Measurements from ENCODE around the gene RPS24.
"Not testable (repeated sequence)": the region's sequence is repeated elsewhere in the genome, so short reads cannot be mapped to it uniquely, and the experiment has no call there.

RPS24 gene

DNA sequence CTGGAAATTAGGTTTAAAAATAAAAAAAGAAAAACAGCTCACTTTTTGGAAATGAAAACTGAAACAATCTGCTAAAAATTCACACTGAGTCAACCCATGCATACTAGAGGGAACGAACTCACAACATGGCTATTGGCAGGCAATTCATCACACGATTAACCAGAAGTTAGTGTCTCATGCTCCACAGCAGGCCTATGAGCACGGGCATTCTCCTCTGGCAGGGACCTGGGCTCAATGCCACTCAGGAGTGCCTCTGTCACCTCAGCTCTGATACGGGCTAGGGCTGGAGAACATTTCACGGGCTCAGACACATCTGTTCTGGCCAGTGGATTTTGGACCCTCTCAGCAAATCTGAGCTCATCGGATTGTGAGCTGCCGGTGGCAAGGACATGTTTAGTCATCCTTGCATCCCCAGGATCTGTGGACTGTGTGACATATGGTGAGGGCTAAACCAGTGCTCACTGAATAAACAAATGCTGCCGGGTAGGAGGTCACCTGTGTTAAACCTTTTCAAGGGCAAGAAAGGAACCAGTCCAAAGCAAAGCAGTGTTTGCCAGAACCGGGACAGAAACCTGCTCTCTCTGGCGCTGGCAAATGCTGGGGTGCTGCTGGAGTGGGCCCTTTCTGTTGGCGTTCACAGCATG lies 44.5 kb upstream of the RPS24 start:
- TF ChIP-seq EZH2phosphoT487 (IDR thresholded peaks at IDR 0.05; ENCODE audit: low read length) (no peak), EZH2 (optimal IDR thresholded peaks at IDR 0.05; ENCODE audit: low read depth, low read length) (no peak)
- TF ChIP-seq, protein P1, sequence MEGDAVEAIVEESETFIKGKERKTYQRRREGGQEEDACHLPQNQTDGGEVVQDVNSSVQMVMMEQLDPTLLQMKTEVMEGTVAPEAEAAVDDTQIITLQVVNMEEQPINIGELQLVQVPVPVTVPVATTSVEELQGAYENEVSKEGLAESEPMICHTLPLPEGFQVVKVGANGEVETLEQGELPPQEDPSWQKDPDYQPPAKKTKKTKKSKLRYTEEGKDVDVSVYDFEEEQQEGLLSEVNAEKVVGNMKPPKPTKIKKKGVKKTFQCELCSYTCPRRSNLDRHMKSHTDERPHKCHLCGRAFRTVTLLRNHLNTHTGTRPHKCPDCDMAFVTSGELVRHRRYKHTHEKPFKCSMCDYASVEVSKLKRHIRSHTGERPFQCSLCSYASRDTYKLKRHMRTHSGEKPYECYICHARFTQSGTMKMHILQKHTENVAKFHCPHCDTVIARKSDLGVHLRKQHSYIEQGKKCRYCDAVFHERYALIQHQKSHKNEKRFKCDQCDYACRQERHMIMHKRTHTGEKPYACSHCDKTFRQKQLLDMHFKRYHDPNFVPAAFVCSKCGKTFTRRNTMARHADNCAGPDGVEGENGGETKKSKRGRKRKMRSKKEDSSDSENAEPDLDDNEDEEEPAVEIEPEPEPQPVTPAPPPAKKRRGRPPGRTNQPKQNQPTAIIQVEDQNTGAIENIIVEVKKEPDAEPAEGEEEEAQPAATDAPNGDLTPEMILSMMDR (IDR thresholded peaks at IDR 0.05; ENCODE audit: low read length): no peak
- H2AFZ ChIP-seq (ENCODE audit: low read length): no peak overlapping the region
- H3K9me3 ChIP-seq (replicated peaks; ENCODE audit: insufficient read depth, low read length): no peaks in the 10 kb centered on the region
- no peaks in the 10 kb centered on the region for H3K9me2 ChIP-seq (replicated peaks; ENCODE audit: insufficient read depth, low read length)
- H3K4me3 ChIP-seq (ENCODE audit: low read length): no peak overlapping the region
- no peaks in the 10 kb centered on the region for H3K27me3 ChIP-seq (replicated peaks; ENCODE audit: insufficient read depth, low read length)
- no peaks in the 10 kb centered on the region for H3F3A ChIP-seq (ENCODE audit: insufficient read depth, low read length)
- H3K36me3 ChIP-seq (replicated peaks; ENCODE audit: insufficient read depth, low read length): peaks cover 5% of the 10 kb centered on the region; the same call in 1 of the 2 replicates
- no peaks in the 10 kb centered on the region for H3K79me2 ChIP-seq (ENCODE audit: low read length)
- H3K4me1 ChIP-seq (ENCODE audit: low read length): no peaks in the 10 kb centered on the region
- H3K9ac ChIP-seq (ENCODE audit: low read length): no peak overlapping the region
- no peak for DNase-seq
- no peaks in the 10 kb centered on the region for H4K20me1 ChIP-seq (ENCODE audit: insufficient read depth, low read length)
- no peak overlapping the region for H3K27ac ChIP-seq (ENCODE audit: low read length)
- H3K4me2 ChIP-seq (ENCODE audit: low read depth, low read length): no peak overlapping the region

DNA sequence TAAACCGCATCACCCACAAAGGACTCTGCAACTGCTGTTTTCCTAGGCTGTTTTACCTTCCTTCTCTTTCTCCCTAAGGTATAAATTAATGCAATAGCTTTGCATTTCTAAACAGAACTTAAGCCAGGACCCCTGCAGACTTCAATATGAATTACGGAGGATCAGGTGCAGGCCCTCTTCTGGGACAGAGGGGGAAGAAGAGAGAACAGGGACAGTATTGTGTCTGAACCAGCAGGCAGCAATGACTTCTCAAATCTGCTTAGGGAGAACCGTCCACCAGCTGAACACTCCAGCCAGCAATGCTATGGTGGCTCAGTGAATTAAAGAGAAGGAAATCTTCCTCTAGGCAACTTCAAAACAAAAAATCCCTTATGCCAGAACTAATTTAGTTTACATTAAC lies 40.0 kb upstream of the RPS24 start:
- no peak overlapping the region for H3K27ac ChIP-seq (ENCODE audit: low read length)
- H3K9me2 ChIP-seq (replicated peaks; ENCODE audit: insufficient read depth, low read length): no peaks in the 10 kb centered on the region

DNA sequence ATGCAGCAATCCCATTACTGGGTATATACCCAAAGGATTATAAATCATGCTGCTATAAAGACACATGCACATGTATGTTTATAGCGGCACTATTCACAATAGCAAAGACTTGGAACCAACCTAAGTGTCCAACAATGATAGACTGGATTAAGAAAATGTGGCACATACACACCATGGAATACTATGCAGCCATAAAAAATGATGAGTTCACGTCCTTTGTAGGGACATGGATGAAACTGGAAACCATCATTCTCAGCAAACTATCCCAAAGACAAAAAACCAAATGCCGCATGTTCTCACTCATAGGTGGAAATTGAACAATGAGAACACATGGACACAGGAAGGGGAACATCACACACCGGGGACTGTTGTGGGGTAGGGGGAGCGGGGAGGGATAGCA lies 34.9 kb upstream of the RPS24 start:
- not testable (repeated sequence) for H3K36me3 ChIP-seq (replicated peaks; ENCODE audit: insufficient read depth, low read length); H4K20me1 ChIP-seq (ENCODE audit: insufficient read depth, low read length); H3K9me3 ChIP-seq (replicated peaks; ENCODE audit: insufficient read depth, low read length); H3K4me3 ChIP-seq (ENCODE audit: low read length); H3F3A ChIP-seq (ENCODE audit: insufficient read depth, low read length); H3K9ac ChIP-seq (ENCODE audit: low read length); H3K4me1 ChIP-seq (ENCODE audit: low read length); H3K79me2 ChIP-seq (ENCODE audit: low read length); DNase-seq; H3K27ac ChIP-seq (ENCODE audit: low read length); H3K9me2 ChIP-seq (replicated peaks; ENCODE audit: insufficient read depth, low read length); H2AFZ ChIP-seq (ENCODE audit: low read length); H3K27me3 ChIP-seq (replicated peaks; ENCODE audit: insufficient read depth, low read length); H3K4me2 ChIP-seq (ENCODE audit: low read depth, low read length)

More for the DNA sequence above, 40.0 kb upstream of the RPS24 start:
- H3K9me3 ChIP-seq (replicated peaks; ENCODE audit: insufficient read depth, low read length): no peaks in the 10 kb centered on the region
- H2AFZ ChIP-seq (ENCODE audit: low read length): no peak overlapping the region
- peaks cover 5% of the 10 kb centered on the region; the same call in 1 of the 2 replicates for H3K36me3 ChIP-seq (replicated peaks; ENCODE audit: insufficient read depth, low read length)
- DNase-seq: no peak
- no peaks in the 10 kb centered on the region for H3K27me3 ChIP-seq (replicated peaks; ENCODE audit: insufficient read depth, low read length)
- no peak overlapping the region for H3K4me3 ChIP-seq (ENCODE audit: low read length)
- no peak overlapping the region for H3K4me2 ChIP-seq (ENCODE audit: low read depth, low read length)
- no peaks in the 10 kb centered on the region for H3K79me2 ChIP-seq (ENCODE audit: low read length)
- no peaks in the 10 kb centered on the region for H3K4me1 ChIP-seq (ENCODE audit: low read length)
- H3F3A ChIP-seq (ENCODE audit: insufficient read depth, low read length): no peaks in the 10 kb centered on the region
- no peaks in the 10 kb centered on the region for H4K20me1 ChIP-seq (ENCODE audit: insufficient read depth, low read length)
- no peak overlapping the region for H3K9ac ChIP-seq (ENCODE audit: low read length)
- TF ChIP-seq EZH2 (optimal IDR thresholded peaks at IDR 0.05; ENCODE audit: low read depth, low read length) (no peak), EZH2phosphoT487 (IDR thresholded peaks at IDR 0.05; ENCODE audit: low read length) (no peak)
- TF ChIP-seq, protein P1 (IDR thresholded peaks at IDR 0.05; ENCODE audit: low read length): no peak

DNA sequence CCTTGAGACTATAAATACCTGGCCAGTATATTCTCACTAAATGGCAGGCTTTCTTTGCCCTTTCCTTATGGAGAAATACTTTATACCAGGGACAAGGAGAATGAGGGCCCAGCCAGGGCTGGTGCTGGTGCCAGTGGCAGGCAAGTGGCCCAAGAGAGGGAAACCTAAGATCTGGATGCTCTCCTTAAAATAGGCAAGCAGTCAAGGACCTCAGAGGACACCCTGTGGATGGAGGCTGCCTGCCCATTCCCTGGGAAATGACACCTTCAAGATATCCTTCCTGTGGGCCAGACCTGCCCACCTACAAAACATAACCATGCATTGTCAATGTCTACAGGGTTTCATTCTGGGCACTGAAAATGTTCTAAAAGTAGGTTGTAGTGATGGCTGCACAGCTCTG lies 33.5 kb upstream of the RPS24 start:
- no peak overlapping the region for H2AFZ ChIP-seq (ENCODE audit: low read length)
- no peaks in the 10 kb centered on the region for H3K9me2 ChIP-seq (replicated peaks; ENCODE audit: insufficient read depth, low read length)
- no peaks in the 10 kb centered on the region for H3K9me3 ChIP-seq (replicated peaks; ENCODE audit: insufficient read depth, low read length)
- H3K9ac ChIP-seq (ENCODE audit: low read length): no peak overlapping the region
- H3K36me3 ChIP-seq (replicated peaks; ENCODE audit: insufficient read depth, low read length): no peaks in the 10 kb centered on the region
- H3F3A ChIP-seq (ENCODE audit: insufficient read depth, low read length): no peaks in the 10 kb centered on the region
- no peaks in the 10 kb centered on the region for H4K20me1 ChIP-seq (ENCODE audit: insufficient read depth, low read length)
- H3K4me2 ChIP-seq (ENCODE audit: low read depth, low read length): no peak overlapping the region
- H3K79me2 ChIP-seq (ENCODE audit: low read length): no peaks in the 10 kb centered on the region
- no peak overlapping the region for H3K27ac ChIP-seq (ENCODE audit: low read length)
- DNase-seq: no peak
- H3K4me1 ChIP-seq (ENCODE audit: low read length): no peaks in the 10 kb centered on the region
- no peak overlapping the region for H3K4me3 ChIP-seq (ENCODE audit: low read length)
- TF ChIP-seq, protein P1 (IDR thresholded peaks at IDR 0.05; ENCODE audit: low read length): no peak
- TF ChIP-seq EZH2 (optimal IDR thresholded peaks at IDR 0.05; ENCODE audit: low read depth, low read length) (no peak), EZH2phosphoT487 (IDR thresholded peaks at IDR 0.05; ENCODE audit: low read length) (no peak)
- H3K27me3 ChIP-seq (replicated peaks; ENCODE audit: insufficient read depth, low read length): no peaks in the 10 kb centered on the region

Measured in MM.1S (cell line).